ENCODE results near the gene BRAF.

DNA sequence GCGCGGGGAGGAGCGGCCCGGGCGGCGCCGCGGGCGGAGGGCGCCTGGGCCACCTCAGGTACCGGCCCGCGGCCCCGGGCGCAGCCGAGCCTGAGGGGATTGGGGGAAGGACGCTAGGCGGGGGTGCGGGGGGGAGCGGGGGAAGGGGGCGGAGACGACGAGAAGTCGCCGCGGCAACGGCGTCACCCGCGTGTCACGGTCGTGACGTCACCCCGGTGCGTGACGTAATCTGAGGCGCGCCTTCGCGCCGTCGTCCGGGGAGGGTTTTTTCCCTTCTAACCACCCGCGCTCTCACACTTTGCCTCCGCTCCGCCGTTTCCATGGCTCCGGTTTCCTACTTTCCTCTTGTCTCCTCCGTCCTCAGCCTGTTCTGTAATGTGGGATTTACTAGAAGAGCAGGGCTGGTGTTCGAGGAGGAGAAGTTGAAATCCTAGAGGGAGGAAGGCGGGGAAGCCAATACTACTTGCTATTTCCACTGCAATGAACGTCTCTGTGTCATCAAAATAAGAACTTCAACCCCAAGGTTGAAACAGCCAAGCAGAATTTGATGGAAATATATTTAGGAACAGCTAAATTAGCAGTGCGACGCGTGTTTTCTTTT is at the start of gene BRAF:
- TF ChIP-seq, protein P1, sequence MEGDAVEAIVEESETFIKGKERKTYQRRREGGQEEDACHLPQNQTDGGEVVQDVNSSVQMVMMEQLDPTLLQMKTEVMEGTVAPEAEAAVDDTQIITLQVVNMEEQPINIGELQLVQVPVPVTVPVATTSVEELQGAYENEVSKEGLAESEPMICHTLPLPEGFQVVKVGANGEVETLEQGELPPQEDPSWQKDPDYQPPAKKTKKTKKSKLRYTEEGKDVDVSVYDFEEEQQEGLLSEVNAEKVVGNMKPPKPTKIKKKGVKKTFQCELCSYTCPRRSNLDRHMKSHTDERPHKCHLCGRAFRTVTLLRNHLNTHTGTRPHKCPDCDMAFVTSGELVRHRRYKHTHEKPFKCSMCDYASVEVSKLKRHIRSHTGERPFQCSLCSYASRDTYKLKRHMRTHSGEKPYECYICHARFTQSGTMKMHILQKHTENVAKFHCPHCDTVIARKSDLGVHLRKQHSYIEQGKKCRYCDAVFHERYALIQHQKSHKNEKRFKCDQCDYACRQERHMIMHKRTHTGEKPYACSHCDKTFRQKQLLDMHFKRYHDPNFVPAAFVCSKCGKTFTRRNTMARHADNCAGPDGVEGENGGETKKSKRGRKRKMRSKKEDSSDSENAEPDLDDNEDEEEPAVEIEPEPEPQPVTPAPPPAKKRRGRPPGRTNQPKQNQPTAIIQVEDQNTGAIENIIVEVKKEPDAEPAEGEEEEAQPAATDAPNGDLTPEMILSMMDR (optimal IDR thresholded peaks at IDR 0.05 in 1 of 3, IDR thresholded peaks at IDR 0.05 in 1 of 3, conservative IDR thresholded peaks at IDR 0.05 in 1 of 3; ENCODE audit: extremely low read depth in 1 of 3, insufficient read depth in 2 of 3, low read length in 3 of 3) = no peak
- no peak for TF ChIP-seq EZH2 (IDR thresholded peaks at IDR 0.05; ENCODE audit: low read length)
